ENCODE data around the gene TMEM185A. TPM values are rescaled to one million over a fixed set of nuclear protein-coding genes. Genes with fewer than 3 reads are reported as not detected.
"Not testable (repeated sequence)": the region's sequence is repeated elsewhere in the genome, so short reads cannot be mapped to it uniquely, and the experiment has no call there.

Gene TMEM185A
- total RNA-seq, 1 donor from 2014 or later, result 30.2 TPM

DNA sequence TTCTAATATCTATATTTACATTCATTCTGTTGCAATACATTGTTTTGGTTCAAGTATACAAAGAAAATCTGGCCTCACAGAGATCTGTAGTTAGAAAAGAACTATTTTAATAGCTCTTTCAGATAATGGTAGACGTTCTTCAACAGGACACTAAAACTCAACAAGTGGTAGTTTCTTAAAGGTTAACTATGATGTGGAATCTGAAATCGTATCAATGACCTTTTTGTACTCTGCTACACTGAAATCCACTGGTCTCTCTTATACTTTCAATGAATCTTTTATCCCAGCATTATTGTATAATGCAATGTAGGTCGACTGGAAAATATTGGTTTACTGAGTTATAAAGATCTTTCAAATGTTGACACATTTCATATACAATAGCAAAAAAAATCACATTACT is 12.7 kb downstream of the TMEM185A start:
- no peak overlapping the region for H3K27ac Mint-ChIP-seq (ENCODE audit: unreplicated experiment)
- H3K4me1 Mint-ChIP-seq (ENCODE audit: low read depth), result no peaks in the 10 kb centered on the region
- no peaks in the 10 kb centered on the region for H3K36me3 Mint-ChIP-seq (ENCODE audit: low read depth)
- no peak overlapping the region for H3K4me3 Mint-ChIP-seq (ENCODE audit: unreplicated experiment)
- no peaks in the 10 kb centered on the region for H3K27me3 Mint-ChIP-seq (ENCODE audit: low read depth)
- no peak for DNase-seq (ENCODE audit: low spot score)
- H3K9me3 Mint-ChIP-seq (ENCODE audit: low read depth), result peaks cover 4% of the 10 kb centered on the region
- TF ChIP-seq, protein P1, sequence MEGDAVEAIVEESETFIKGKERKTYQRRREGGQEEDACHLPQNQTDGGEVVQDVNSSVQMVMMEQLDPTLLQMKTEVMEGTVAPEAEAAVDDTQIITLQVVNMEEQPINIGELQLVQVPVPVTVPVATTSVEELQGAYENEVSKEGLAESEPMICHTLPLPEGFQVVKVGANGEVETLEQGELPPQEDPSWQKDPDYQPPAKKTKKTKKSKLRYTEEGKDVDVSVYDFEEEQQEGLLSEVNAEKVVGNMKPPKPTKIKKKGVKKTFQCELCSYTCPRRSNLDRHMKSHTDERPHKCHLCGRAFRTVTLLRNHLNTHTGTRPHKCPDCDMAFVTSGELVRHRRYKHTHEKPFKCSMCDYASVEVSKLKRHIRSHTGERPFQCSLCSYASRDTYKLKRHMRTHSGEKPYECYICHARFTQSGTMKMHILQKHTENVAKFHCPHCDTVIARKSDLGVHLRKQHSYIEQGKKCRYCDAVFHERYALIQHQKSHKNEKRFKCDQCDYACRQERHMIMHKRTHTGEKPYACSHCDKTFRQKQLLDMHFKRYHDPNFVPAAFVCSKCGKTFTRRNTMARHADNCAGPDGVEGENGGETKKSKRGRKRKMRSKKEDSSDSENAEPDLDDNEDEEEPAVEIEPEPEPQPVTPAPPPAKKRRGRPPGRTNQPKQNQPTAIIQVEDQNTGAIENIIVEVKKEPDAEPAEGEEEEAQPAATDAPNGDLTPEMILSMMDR (IDR thresholded peaks at IDR 0.05), result no peak

DNA sequence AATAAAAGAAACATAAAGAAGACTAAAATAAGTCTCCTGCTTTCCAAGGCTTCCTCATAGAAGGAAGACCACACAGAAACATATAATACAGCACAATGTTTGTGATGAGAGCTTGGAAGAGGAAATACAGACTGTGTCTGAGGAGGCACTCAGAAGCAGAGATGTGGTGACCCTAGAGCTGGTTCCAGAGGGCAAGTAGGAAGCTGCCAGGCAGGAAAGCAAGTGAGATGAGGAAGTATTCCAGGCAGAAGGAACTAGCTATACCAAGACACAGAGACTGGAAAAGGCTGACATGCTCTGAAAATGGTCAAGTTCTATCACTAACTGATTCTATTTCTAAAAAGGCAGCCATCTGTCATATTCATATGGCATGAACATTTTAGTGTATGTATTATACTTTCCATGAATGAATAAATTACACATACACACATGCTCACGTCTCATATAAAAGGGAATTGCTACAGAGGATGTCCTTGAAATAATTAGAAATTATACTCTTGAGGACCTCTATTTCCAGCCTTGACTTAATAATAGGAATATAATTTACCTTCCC is 19.9 kb downstream of the TMEM185A start:
- no peaks in the 10 kb centered on the region for H3K27me3 Mint-ChIP-seq (ENCODE audit: low read depth)
- DNase-seq (ENCODE audit: low spot score), result no peak
- H3K4me1 Mint-ChIP-seq (ENCODE audit: low read depth), result no peaks in the 10 kb centered on the region
- H3K27ac Mint-ChIP-seq (ENCODE audit: unreplicated experiment), result no peak overlapping the region
- no peak overlapping the region for H3K4me3 Mint-ChIP-seq (ENCODE audit: unreplicated experiment)
- H3K36me3 Mint-ChIP-seq (ENCODE audit: low read depth), result no peaks in the 10 kb centered on the region
- peaks cover 3% of the 10 kb centered on the region for H3K9me3 Mint-ChIP-seq (ENCODE audit: low read depth)
- TF ChIP-seq, protein P1 (IDR thresholded peaks at IDR 0.05), result no peak

DNA sequence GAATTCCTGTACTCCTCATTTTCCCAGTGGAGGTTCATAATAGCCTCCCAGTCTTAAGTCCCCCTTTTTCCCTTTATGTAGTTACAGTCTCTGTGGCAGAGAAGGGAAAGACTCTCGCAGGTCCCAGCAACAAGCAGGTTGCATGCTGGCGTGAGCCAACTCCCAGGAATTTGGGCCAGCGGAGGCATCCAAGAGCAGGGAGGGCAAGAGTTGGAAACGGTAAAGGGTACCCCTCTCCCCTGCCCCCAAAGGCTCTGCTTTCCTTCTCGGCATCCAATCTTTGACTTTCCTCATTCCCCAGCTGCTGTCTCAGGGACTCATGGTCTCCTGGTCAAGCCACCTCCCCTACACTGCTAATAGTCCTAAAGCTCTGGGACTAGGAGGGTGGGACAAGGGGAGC is 21.1 kb downstream of the TMEM185A start:
- Mint-ChIP-seq H3K36me3 (ENCODE audit: low read depth) (peaks cover 6% of the 10 kb centered on the region), H3K9me3 (ENCODE audit: low read depth) (peaks cover 3% of the 10 kb centered on the region), H3K4me1 (ENCODE audit: low read depth) (peaks cover 8% of the 10 kb centered on the region), H3K27me3 (ENCODE audit: low read depth) (no peaks in the 10 kb centered on the region), H3K4me3 (ENCODE audit: unreplicated experiment) (no peak overlapping the region), H3K27ac (ENCODE audit: unreplicated experiment) (no peak overlapping the region)
- no peak for DNase-seq (ENCODE audit: low spot score)
- TF ChIP-seq, protein P1 (IDR thresholded peaks at IDR 0.05), result no peak

DNA sequence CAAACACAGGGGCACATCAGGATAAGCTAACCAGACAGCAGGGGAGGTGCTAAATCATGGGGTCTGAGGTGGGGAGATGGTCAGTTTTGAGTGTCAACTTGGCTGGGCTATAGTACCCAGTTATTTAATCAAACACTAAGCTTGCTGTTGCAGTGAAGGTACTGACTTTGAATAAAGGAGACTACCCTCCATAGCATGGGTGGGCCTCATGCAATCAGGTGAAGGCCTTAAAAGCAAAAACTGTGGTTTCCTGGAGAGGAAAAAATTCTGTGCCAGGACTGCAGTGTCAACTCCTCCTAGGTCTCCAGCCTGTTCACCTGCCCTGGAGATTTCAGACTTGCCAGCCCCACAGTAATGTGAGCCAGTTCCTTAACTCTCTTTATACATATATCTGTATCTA is 23.9 kb downstream of the TMEM185A start:
- no peaks in the 10 kb centered on the region for H3K27me3 Mint-ChIP-seq (ENCODE audit: low read depth)
- peaks cover 6% of the 10 kb centered on the region for H3K36me3 Mint-ChIP-seq (ENCODE audit: low read depth)
- peaks cover 7% of the 10 kb centered on the region for H3K9me3 Mint-ChIP-seq (ENCODE audit: low read depth)
- H3K4me1 Mint-ChIP-seq (ENCODE audit: low read depth), result peaks cover 8% of the 10 kb centered on the region
- TF ChIP-seq, protein P1 (IDR thresholded peaks at IDR 0.05), result no peak
- DNase-seq (ENCODE audit: low spot score), result no peak
- no peak overlapping the region for H3K27ac Mint-ChIP-seq (ENCODE audit: unreplicated experiment)
- H3K4me3 Mint-ChIP-seq (ENCODE audit: unreplicated experiment), result no peak overlapping the region

DNA sequence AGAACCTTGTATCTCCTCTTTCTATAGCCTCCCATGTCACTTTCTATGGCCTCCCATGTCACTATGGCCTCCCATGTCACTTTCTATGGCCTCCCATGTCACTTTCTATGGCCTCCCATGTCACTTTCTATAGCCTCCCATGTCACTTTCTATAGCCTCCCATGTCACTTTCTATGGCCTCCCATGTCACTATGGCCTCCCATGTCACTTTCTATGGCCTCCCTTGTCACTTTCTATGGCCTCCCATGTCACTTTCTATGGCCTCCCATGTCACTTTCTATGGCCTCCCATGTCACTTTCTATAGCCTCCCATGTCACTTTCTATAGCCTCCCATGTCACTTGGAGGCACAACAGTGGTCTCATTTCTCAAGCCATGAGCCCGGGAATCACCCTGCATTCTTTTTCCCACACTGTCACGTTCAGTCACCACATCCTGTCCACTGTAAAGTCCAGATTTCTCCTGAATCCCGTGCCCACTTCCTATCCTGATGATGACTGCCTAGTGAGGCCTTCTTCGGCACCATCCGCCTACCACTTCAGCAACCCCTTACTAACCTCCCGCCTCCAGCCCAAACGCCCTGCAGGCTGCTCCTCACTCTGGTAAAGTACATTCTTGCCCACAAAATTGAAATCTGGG is 26.2 kb downstream of the TMEM185A start:
- DNase-seq (ENCODE audit: low spot score); H3K9me3 Mint-ChIP-seq (ENCODE audit: low read depth); H3K27me3 Mint-ChIP-seq (ENCODE audit: low read depth); H3K4me3 Mint-ChIP-seq (ENCODE audit: unreplicated experiment); H3K4me1 Mint-ChIP-seq (ENCODE audit: low read depth); H3K36me3 Mint-ChIP-seq (ENCODE audit: low read depth): not testable (repeated sequence)
- H3K27ac Mint-ChIP-seq (ENCODE audit: unreplicated experiment), result peak overlapping the region; percentile 54

DNA sequence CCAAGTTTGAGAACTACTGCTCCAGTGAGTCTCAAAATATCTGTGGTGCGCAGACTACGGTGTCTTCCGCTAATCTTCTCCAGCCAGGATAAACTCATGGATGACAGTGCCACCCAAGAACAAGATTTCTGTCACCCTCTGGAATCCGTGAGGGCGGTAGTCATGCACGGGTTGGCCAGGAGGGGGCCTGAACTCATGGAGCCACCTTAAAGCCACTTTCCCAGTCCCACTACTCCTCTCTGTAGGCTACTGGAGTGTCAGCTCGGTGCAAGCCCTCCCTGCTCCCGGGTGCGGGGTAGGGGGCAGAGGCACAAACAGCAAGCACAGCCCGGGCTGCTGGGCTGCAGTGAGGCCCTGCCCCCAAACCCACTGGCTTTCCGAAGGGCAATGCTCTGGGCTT is 33.0 kb downstream of the TMEM185A start:
- H3K27ac Mint-ChIP-seq (ENCODE audit: unreplicated experiment); H3K9me3 Mint-ChIP-seq (ENCODE audit: low read depth); H3K4me3 Mint-ChIP-seq (ENCODE audit: unreplicated experiment); DNase-seq (ENCODE audit: low spot score); H3K36me3 Mint-ChIP-seq (ENCODE audit: low read depth); H3K27me3 Mint-ChIP-seq (ENCODE audit: low read depth); H3K4me1 Mint-ChIP-seq (ENCODE audit: low read depth): not testable (repeated sequence)

DNA sequence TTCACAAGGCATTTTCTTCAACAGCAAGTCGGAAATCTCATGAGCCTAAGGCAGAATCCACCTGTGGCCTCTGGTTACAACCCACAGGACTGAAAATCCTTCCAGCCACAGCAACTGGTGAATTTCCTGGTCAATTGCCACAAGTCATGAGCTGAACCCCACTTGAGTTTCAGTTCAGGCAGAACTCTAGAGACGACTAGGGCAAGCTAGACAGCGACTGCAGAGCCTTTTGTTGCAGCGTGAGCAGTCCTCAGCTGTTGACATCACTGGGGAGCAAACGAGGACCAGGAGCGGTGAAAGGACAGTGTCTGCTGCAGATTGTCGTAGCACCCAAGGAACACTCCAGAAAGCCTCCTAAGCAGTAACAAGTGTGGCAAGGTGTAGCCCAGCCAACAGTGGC is 35.6 kb downstream of the TMEM185A start:
- not testable (repeated sequence) for H3K4me1 Mint-ChIP-seq (ENCODE audit: low read depth); H3K36me3 Mint-ChIP-seq (ENCODE audit: low read depth); DNase-seq (ENCODE audit: low spot score); H3K27ac Mint-ChIP-seq (ENCODE audit: unreplicated experiment); H3K27me3 Mint-ChIP-seq (ENCODE audit: low read depth); H3K4me3 Mint-ChIP-seq (ENCODE audit: unreplicated experiment); H3K9me3 Mint-ChIP-seq (ENCODE audit: low read depth)

DNA sequence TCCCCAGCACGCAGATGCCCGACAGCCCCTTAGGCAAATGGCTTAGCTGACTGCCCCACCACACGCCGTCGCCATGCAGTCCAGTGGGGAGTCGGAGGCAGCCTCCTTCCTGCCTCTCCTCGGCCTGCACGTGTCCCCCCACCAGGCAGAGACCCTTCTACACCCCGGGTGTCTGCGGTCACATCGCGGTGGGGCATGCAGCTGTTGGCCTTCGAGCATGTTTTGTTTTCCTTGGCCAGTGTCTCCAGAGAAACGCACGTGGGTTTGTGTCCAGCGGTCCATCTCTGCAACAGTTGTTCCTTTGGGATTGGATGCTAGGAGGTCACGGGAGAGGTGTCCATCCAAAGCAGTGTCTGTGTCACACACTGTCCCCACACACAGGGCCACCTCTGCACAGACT is 36.4 kb downstream of the TMEM185A start, which contains the start of gene HSFX2:
TSS of gene HSFX2 (minus strand) at position 101 of the 400 bp plus-strand sequence. CDS start 614 bp downstream, outside the sequence.
- H3K27me3 Mint-ChIP-seq (ENCODE audit: low read depth); H3K9me3 Mint-ChIP-seq (ENCODE audit: low read depth); H3K4me1 Mint-ChIP-seq (ENCODE audit: low read depth); DNase-seq (ENCODE audit: low spot score); H3K27ac Mint-ChIP-seq (ENCODE audit: unreplicated experiment); H3K4me3 Mint-ChIP-seq (ENCODE audit: unreplicated experiment); H3K36me3 Mint-ChIP-seq (ENCODE audit: low read depth): not testable (repeated sequence)

DNA sequence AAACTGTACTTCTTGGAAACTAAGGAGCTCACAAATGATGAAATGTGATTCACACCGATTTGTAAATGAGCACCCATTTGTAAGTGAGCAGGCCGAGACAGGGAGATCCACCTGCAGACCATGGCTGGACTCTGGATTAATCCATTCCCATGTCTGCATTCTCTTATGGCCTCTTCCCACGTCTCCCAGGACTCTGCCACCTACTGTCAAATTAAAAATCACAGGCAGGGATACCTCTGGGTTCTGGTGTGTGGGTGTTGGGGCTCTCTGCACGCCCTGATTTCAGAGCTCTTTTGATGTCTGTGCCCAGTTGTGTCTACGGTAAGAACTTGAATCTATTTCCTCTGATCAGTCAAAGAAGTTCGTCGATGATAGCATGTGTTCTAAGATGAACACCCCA is 40.6 kb downstream of the TMEM185A start:
- H3K9me3 Mint-ChIP-seq (ENCODE audit: low read depth); H3K4me1 Mint-ChIP-seq (ENCODE audit: low read depth); H3K27me3 Mint-ChIP-seq (ENCODE audit: low read depth); DNase-seq (ENCODE audit: low spot score); H3K4me3 Mint-ChIP-seq (ENCODE audit: unreplicated experiment); H3K36me3 Mint-ChIP-seq (ENCODE audit: low read depth); H3K27ac Mint-ChIP-seq (ENCODE audit: unreplicated experiment): not testable (repeated sequence)

Measured in chondrocyte (in vitro differentiated cells).